HG02623 (cell line): ENCODE measurements around the gene PSMD1.
A peak's percentile ranks its signal among the peaks of the same experiment; 100 is the strongest.

Experiments used
- ATAC-seq: cut with Tn5 transposase; IDR thresholded peaks from one replicate; pipeline ENCODE4 v1.9.1; 2021; ENCODE audit warnings: moderate library complexity; ENCODE audit not compliant: unreplicated experiment

The PSMD1 gene

DNA sequence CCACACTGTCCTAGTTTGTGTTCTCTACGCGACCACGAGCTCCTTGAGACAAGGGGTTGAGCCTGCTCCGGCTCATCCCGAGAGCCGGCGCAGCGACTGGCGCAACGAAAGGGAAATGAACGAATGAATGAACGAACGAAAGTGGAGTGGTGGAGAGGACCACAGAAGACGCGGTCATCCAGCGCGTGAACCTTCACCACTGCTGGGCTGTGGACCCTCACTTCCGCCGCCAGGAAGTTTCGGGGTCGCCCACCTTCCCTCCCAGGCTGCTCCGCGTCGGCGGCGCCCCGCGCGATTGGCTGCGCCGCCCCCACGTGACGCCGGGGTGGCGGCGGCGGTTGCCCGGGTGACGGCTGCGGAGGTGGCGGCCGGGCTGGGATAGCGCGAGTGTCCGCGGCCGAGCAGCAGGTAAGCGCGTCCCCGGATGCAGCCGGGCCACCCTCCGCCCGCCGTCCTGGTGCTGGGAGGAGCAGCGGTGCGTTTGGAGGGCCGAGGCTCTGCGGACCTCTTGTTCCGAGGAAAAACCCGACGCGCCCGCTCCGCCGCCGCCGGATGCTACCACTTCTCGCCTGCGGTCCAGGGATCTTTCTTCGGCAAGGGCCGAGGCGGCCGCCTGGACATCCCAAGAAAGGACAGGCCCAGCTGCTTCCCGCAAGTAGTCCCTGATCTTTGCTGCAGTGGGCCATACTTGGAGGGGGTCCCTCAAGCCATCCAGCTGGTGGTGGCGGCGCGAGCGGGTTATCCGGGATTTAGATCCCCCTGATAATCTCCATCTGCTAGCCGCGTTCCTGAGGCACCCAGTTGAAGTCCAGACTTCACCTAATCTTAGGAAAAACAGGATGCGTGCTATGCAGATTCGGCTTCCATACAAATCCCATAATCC is 141.9 kb downstream of the PSMD1 start, which contains the start of gene ARMC9:
TSS of gene ARMC9 (plus strand) at position 341 of the 883 bp plus-strand sequence. CDS start 7,608 bp downstream, outside the sequence.
- ATAC-seq: peak; percentile 94

GRCh38 chr2:231199219-231199618 is 142.6 kb downstream of the PSMD1 start:
- no peak for ATAC-seq

DNA sequence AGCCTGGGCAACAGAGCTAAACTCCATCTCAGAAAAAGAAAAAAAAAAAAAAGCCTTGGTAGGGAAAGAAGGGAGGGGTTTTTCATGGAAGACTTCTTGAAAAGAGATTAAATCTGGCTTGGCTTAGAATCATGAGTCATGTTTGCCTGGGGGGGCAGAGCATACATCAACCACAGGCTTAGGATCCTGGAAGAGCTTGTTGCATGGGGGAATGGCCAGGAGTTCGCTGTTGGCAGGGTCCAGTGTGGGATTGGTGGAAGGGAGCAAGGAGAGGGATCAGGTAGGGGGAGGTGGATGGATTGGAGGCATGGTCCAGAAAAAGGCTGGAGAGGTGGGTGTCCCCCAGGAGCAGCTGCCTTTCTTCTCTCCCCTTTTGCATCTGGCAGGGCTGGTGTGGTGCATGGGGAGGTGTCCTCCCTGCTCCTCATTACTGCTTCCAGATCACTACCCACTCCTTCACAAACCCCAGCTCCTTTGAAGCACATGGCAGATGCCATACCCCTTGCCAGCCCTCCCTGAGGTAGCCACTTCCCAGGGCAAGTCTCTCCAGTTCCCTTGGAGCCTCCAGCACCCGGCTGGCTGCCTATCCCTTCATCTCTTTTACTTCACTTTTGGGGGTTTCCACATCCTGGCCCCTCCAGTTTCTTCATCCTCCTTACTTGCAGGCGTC is 144.3 kb downstream of the PSMD1 start:
- no peak for ATAC-seq

- no peak for ATAC-seq
Observed at GRCh38 chr2:231201475-231201814, 144.8 kb downstream of the PSMD1 start.

DNA sequence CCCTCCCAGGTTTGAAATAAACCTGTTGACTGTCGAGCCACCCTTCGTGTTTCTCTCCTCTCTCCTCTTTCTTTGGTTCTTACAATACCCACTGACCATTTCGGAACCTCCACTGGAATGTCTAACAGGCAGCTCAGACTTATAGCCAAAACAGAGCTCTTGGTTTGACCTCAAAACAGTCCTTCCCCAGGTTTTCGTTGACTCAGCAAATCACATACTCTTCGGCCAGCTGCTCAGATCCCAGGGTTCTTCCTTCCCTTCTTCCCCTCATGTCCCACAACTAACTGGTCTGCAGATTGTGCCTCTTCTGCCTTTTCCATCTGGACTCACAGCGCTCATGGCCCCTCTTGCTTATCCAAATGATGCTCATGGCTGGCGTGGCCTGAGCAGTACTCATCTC is 146.4 kb downstream of the PSMD1 start:
- no peak for ATAC-seq

GRCh38 chr2:231204146-231204545 is 147.5 kb downstream of the PSMD1 start:
- no peak for ATAC-seq

GRCh38 chr2:231204581-231204980 is 147.9 kb downstream of the PSMD1 start:
- ATAC-seq: no peak

- no peak for ATAC-seq
Observed at GRCh38 chr2:231207734-231208133, 151.1 kb downstream of the PSMD1 start.

DNA sequence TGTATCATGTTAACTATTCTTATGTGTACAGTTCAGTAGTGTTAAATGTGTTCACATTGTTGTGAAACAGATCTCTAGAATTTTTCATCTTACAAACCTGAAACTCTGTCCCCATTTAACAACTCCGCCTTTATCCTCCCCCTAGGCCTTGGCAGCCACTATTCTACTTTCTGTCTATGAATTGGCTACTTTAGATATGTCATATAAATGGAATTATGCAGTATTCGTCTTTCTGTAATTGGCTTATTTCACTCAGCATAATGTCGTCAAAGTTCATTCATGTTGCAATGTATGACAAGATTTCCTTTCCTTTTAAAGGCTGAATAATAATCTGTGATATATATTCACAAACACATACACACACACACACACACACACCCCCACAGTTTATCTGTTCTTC is 154.1 kb downstream of the PSMD1 start:
- ATAC-seq: no peak

- no peak for ATAC-seq
Observed at GRCh38 chr2:231211486-231211885, 154.8 kb downstream of the PSMD1 start.

DNA sequence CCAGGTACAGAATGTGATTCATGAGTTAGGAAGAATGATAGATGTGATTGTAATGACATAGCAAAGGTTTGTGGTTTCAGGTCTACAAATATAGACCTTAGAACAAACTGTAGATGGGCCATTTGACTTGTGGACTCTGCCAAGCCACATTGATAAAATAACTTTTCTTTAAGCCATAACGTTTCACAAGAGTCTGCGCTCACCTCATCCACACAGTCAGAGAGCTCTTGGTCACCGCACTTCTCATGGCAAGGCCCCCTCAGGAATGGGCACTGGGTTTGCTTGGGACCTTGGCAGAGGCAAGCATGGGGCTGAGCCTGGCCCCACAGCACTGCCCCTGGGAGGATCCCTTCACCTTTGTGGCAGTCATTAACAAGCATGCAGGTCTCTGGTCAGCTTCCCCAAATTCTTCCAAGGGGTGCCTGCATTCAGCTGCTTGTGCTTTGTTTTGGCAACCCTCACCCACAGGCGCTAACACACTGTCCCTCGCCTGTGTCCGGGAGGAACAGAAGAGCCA is 155.7 kb downstream of the PSMD1 start:
- no peak for ATAC-seq

GRCh38 chr2:231213931-231214642 is 157.4 kb downstream of the PSMD1 start:
- ATAC-seq: no peak

GRCh38 chr2:231218366-231218765 is 161.7 kb downstream of the PSMD1 start:
- no peak for ATAC-seq

DNA sequence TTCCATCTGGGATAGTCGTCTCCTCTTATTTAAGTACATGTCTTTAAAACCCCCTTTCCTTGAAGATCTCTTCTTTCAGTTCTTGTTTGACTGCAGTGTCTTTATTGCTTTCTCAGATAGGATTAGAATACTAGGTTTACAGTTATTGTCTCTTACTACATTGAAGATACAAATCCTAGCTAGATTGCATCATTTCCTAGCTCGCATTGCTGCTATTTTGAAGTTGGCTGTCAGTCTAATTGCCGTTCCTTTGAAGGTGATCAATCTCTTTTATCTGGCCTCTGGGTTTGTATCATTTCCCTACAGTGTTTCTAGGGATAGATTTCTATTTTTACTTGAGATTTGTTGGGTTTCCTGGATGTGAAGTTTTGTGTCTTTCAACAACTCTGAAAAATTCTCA is 162.6 kb downstream of the PSMD1 start:
- ATAC-seq: no peak

DNA sequence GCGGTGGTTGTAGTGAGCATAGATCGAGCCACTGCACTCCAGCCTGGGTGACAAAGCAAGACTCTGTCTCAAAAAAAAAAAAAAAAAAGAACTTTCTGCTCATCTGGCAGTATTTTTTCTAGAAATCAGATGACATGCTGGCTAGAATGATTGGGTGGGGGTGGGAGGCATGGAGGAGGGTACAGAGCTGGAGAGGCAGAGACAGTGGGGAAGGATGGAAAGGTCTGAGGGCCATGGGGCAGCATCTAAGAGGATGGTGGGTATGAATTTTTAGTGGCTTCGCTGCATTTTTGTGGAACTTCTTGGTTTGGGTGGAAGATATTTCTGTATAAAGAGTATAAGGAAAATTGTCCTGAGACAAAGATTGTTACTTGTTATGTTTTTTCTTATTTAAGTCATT is 165.1 kb downstream of the PSMD1 start:
- no peak for ATAC-seq
